SKM-1 treated with dmso at 0.1 percent for 144 hours (cell line): Measurements from ENCODE around the gene ATL1.
"Not testable (repeated sequence)": the region's sequence is repeated elsewhere in the genome, so short reads cannot be mapped to it uniquely, and the experiment has no call there.

Experiments used
- DNase-seq: peaks from one replicate; lab custom pipeline; 2025; ENCODE audit not compliant: unreplicated experiment; lab: John Stamatoyannopoulos, UW

The ATL1 gene

DNA sequence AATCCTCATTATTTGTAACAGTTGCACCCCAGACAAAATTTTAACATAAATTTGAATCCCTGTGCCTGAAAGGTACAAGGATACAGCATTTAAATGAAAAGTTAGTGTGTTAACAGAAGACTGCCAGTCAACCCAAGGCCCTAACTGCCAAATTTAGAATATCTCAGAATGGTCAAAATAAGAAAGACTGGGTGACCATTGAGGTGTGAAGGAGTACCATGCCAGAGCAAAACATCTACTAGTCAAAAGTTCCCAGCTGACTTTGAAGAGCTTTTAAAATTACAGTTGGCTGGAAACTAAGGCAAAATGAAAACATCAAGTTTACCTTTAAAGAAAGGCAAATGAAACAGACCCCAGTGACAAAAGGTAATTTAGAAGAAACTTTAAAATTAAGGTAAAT lies 89.7 kb downstream of the ATL1 start:
- DNase-seq: no peak

DNA sequence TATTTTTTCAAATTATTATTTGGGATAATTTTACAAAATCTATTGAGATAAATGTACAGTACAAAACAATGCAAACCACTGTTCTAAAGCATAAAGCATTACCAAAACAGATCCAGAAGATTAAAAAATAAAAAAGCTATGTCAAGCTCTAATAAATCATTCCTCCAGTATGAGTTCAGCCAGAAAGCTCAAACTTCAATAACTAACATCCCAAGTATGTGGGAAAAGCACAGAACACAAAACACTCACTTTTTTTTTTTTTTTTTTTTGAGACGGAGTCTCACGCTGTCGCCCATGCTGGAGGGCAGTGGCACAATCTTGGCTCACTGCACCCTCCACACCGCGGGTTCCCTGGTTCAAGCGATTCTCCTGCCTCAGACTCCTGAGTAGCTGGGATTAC lies 96.8 kb downstream of the ATL1 start:
- no peak for DNase-seq

DNA sequence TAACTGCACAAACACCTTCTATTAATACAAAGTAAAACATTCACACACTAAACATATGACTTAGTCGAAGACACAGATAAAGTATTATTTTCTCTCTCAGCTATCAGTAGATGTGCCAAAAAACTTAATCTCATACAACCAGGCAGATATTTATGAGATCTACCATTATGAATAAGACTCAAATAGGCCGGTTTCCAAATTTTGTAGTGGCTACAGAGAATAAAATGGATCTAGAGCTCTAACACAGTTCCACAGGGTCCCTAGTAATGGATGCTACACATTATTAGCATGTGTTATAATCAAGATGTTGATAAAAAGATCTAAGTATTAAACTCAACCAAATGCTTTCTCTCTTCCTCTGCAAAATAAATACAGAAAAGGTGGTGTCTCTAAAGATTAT lies 97.8 kb downstream of the ATL1 start:
- no peak for DNase-seq

GRCh38 chr14:50658203-50658602 lies 98.3 kb downstream of the ATL1 start:
- no peak for DNase-seq

DNA sequence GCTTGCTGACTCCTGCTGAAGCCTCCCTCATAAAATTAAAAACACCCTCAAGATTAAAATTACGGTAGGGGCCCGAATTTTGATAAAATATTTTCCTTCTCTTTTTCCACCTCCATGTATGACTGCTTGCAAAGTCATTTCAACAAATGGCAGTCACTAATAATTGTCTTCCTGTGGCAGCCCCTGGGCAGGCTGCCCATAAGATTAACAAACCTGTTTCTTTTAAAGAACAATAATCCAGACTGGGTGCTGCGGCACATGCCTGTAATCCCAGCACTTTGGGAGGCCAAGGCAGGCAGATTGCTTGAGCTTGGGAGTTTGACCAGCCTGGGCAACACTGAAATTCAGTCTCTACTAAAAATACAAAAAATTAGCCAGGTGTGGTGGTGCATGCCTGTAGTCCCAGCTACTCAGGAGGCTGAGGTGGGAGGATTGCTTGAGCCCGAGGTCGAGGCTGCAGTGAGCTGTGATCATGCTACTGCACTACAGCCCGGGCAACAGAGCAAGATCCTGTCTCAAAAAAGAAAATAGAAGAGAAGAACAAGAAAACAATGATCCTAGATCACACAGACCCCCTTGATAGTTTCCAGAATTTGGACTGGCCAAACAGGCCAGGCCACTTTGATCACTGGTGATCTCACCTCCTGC lies 99.5 kb downstream of the ATL1 start:
- DNase-seq: no peak

DNA sequence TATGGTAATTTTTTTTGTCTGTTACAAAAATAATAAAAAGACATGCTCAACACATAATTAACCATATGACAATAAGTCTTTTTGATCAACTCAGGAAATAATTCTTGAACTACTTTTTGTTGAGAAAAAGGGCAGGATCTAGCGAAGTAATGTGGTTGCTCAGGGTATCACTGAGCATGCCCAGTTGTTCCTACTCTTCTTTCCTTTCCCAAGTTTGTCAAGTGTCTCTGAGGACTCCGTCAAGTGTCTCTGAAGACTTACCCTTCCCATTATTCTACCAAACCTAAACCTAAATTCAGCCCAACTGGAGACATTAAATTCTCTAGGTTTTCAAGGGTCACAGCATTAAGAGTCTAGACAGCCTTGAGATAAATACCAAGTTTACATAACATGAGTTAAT lies 104.6 kb downstream of the ATL1 start:
- not testable (repeated sequence) for DNase-seq

- not testable (repeated sequence) for DNase-seq
Measured at GRCh38 chr14:50665300-50665699, 105.4 kb downstream of the ATL1 start.

DNA sequence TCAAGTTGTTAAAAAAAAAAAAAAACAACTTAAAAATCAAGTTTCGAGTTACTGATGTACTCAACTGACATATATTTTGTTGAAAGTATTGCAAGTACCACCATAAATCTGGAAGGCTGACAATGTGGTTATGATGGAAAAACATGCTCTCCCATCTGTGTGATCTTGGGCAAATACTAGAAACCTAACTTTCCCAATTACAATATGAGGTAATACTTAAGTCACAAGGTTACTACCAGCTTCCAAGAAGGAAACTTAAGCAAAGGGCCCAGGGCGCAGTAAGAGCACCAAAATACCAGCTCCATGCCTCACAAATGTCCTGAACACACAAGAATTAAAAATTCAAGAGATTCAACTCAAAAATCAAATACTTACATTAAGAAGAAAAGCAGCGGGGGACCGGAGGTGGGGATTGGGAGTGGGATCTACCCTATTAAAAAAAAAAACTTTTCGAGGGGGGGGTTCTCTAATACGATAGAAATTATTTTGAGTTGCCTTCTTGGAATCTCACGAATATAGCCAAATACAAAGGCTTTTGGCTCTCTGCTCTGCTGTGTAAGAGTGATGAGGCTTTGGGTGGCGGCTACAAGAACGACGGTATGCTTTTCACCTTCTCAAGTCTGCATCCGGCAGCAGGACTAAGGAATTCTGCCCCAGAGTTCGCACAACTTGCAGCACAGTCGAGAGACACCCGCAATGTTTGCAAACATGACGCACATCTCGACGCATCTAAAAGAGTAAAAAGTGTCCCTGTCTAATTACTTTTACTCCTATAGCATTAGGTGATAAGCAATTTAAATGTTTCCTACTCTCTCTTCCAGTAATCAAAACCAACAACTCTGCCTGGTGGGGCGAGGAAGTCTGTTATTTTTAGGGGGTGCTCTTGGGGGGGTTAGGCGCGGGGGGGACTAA lies 107.1 kb downstream of the ATL1 start:
- peak; percentile 2 for DNase-seq

- no peak for DNase-seq
Measured at GRCh38 chr14:50667684-50667995, 107.7 kb downstream of the ATL1 start.

DNA sequence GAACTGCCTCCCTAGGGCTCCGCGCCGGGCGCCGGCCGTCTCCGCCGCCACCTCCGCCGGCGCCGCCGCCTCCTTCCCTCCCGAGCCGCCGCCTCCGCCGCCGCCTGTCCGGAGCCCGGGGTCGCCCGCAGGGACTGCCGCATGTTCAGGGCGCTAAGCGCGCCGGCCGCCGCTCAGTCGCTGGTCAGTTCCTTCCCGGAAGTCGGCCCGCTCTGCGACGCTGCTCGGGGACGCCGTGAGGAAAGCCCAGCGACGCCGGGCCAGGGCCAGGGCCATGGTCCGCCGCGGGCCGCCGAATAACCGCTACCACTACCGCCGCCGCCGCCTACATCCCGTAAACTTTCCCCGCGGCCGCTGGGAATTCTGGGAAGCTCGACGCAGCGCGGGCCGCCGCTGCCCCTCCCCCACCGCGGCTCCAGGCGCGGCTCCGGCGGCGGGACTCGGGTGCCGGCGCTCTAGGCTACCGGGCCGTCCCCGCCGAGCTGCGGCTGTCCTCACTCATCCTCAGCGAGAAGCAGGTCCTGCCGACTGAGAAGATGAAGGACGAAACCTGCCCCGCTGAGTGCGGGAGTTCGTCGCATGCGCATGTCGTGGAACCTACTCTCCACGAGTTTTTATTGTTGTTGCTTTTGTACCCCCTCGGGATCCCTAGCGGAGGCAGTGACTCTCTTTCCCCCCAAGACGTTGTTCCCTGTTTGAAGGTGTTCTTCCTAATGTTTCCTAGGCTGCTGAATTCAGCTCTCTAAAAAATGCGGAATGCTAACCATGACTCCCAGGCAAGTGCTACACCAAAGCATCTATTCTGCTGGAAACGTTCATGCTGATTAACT lies 108.3 kb downstream of the ATL1 start, which contains the start of gene SAV1:
TSS of gene SAV1 (minus strand) at position 311 of the 830 bp plus-strand sequence. CDS start 339 bp downstream, outside the sequence.
- DNase-seq: peak; percentile 13

- DNase-seq: no peak
Measured at GRCh38 chr14:50668826-50669143, 108.8 kb downstream of the ATL1 start.

GRCh38 chr14:50669441-50669986 lies 109.6 kb downstream of the ATL1 start:
- no peak for DNase-seq

DNA sequence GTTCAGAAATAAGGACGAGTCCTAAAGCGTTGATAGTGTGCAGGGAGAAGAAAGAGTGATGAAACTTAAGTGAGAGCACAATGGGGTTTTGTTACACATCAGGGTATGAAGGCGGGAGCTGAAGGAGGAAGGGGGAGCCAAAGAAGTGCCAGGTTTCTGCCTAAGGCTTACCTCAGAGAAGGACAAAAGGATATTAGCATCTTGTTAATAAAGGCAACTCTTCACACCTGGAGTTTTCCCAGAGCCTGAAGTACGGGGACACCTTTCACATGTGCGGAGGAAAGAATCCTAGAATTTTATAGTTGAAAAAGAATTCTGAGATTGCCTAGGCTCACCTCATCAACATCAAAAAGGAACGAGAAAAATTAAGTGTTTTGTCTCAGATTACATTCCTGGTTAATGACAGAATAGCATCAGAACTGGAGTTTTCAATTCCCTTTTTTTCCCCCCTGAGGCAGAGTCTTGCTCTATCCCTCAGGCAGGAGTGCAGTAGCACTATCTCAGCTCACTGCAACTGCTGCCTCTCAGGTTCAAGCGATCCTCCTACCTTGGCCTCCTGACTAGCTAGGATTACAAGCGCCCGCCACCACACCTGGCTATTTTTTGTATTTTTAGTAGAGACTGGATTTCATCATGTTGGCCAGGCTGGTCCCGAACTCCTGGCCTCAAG lies 110.4 kb downstream of the ATL1 start:
- no peak for DNase-seq

- no peak for DNase-seq
Measured at GRCh38 chr14:50670866-50671256, 110.9 kb downstream of the ATL1 start.

- DNase-seq: no peak
Measured at GRCh38 chr14:50675597-50675996, 115.7 kb downstream of the ATL1 start.

GRCh38 chr14:50676814-50677516 lies 117.0 kb downstream of the ATL1 start:
- DNase-seq: no peak

GRCh38 chr14:50677527-50678063 lies 117.7 kb downstream of the ATL1 start:
- peak; percentile 21 for DNase-seq

DNA sequence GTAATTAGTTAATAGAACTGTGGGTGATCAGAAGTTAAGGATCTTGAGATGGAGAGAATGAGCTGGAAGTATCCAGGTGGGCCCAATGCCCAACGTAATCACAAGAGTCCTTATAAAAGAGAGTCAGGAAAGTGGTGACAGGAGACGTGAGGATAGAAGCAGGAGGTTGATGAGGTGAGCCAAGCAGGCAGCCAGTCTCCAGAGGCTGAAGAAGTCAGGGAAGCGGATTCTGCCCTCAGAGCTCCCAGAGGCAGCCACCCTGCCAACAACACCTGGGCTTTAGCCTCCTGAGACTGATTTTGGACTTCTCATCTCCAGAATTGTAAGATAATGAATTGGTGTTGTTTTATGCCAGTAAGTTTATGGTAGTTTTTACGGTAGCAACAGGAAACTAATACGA lies 118.2 kb downstream of the ATL1 start:
- DNase-seq: no peak

DNA sequence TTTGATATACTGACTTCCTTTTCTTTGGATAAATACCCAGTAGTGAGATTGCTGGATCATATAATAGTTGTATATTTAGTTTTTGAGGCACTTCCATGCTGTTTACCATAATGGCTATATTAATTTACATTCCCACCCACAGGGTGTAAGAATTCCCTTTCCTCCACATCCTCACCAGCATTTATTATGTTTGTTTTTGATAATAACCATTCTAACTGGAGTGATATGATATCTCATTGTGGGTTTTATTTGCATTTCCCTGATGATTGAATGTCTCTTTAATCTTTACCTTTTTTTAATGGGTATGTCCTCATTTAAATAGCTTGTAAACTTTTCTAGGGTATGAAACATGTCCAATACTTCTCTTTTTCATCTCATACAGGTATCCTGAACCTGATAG lies 119.7 kb downstream of the ATL1 start:
- DNase-seq: no peak
